GM23338 (cell line): ENCODE results near the gene PLAGL1. TPM values are rescaled to one million over a fixed set of nuclear protein-coding genes. Genes with fewer than 3 reads are reported as not detected.

Experiments used
- ATAC-seq: fragments of 200-7000 bp; cut with Tn5 transposase; 3 replicates; pipeline ENCODE4 v1.9.1; 2020
- DNase-seq: peaks from one replicate; pipeline ENCODE4 v3.0.0-alpha.2; 2015; ENCODE audit warnings: low spot score
- H2AFZ ChIP-seq: fragments of 200-600 bp; sonication (generic); 2 replicates; pipeline ENCODE4 v1.8.0; 2016; ENCODE audit warnings: antibody characterized with exemption, mild to moderate bottlenecking, moderate library complexity
- H3F3A ChIP-seq: fragments of 200-600 bp; sonication (generic); replicated peaks from 2 replicates; pipeline ENCODE4 v1.8.0; 2017; ENCODE audit warnings: antibody characterized with exemption, mixed run types, low read depth
- H3K27ac ChIP-seq: fragments of 200-600 bp; sonication (generic); 2 replicates; pipeline ENCODE4 v1.6.1; 2016; ENCODE audit warnings: low read depth
- H3K27me3 ChIP-seq: fragments of 200-600 bp; sonication (generic); 2 replicates; pipeline ENCODE4 v1.8.0; 2016; ENCODE audit warnings: mild to moderate bottlenecking, mixed run types, moderate library complexity; ENCODE audit not compliant: insufficient read depth
- H3K36me3 ChIP-seq: fragments of 200-600 bp; sonication (generic); 2 replicates; pipeline ENCODE4 v1.8.0; 2016; ENCODE audit warnings: mild to moderate bottlenecking; ENCODE audit not compliant: insufficient read depth
- H3K4me1 ChIP-seq: fragments of 200-600 bp; sonication (generic); 2 replicates; pipeline ENCODE4 v1.8.0; 2016; ENCODE audit warnings: mild to moderate bottlenecking, moderate library complexity; ENCODE audit not compliant: insufficient read depth
- H3K4me2 ChIP-seq: fragments of 200-600 bp; sonication (generic); 2 replicates; pipeline ENCODE4 v1.7.1; 2017; ENCODE audit warnings: mixed run types
- H3K4me3 ChIP-seq: fragments of 200-600 bp; sonication (generic); 2 replicates; pipeline ENCODE4 v1.6.1; 2016; ENCODE audit warnings: mixed run types
- H3K79me2 ChIP-seq: fragments of 200-600 bp; sonication (generic); replicated peaks from 2 replicates; pipeline ENCODE4 v1.8.0; 2017; ENCODE audit warnings: mild to moderate bottlenecking; ENCODE audit not compliant: insufficient read depth
- H3K9me2 ChIP-seq: fragments of 200-600 bp; sonication (generic); 2 replicates; pipeline ENCODE4 v1.8.0; 2017; ENCODE audit not compliant: insufficient read depth
- H4K20me1 ChIP-seq: fragments of 200-600 bp; sonication (generic); replicated peaks from 2 replicates; pipeline ENCODE4 v1.8.0; 2017; ENCODE audit warnings: mild to moderate bottlenecking; ENCODE audit not compliant: insufficient read depth
- H3K27ac Mint-ChIP-seq: 2 replicates; pipeline ENCODE4 v1.8.0; 2020; ENCODE audit warnings: inconsistent platforms, mild to moderate bottlenecking, moderate library complexity, mixed read lengths
- H3K27me3 Mint-ChIP-seq: 3 replicates; pipeline ENCODE4 v1.8.0; 2022; ENCODE audit warnings: low read depth, mild to moderate bottlenecking, moderate library complexity, mixed read lengths, inconsistent platforms; ENCODE audit not compliant: insufficient read depth, poor library complexity
- H3K36me3 Mint-ChIP-seq: 3 replicates; pipeline ENCODE4 v1.8.0; 2021; ENCODE audit warnings: low read depth, mild to moderate bottlenecking, inconsistent platforms, moderate library complexity, mixed read lengths
- H3K4me1 Mint-ChIP-seq: 3 replicates; pipeline ENCODE4 v1.8.0; 2020; ENCODE audit warnings: mild to moderate bottlenecking, inconsistent platforms, mixed read lengths
- H3K4me3 Mint-ChIP-seq: 3 replicates; pipeline ENCODE4 v1.8.0; 2021; ENCODE audit warnings: moderate library complexity, mild to moderate bottlenecking, inconsistent platforms, mixed read lengths
- H3K9me3 Mint-ChIP-seq: 3 replicates; pipeline ENCODE4 v1.8.0; 2020; ENCODE audit warnings: moderate library complexity, mild to moderate bottlenecking, inconsistent platforms, mixed read lengths
- CREB1 ChIP-seq: fragments of 250-450 bp; sonication (Bioruptor Pico); IDR thresholded peaks from 2 replicates; pipeline ENCODE4 v1.5.0; 2020; ENCODE audit warnings: low read depth, mild to moderate bottlenecking, moderate library complexity
- CTCF ChIP-seq, 2 experiments: fragments of 200-600 bp in 1 of 2; sonication (generic) in 1 of 2; conservative IDR thresholded peaks; 2 replicates each; pipeline versions ENCODE4 v1.5.1 to v1.6.1; 2016 to 2017; ENCODE audit warnings: antibody characterized with exemption in 2 of 2, low read depth in 2 of 2, mild to moderate bottlenecking in 2 of 2, moderate library complexity in 1 of 2
- ETS1 ChIP-seq: IDR thresholded peaks from 2 replicates; pipeline ENCODE4 v1.6.1; 2016; ENCODE audit warnings: antibody characterized with exemption
- EZH2 ChIP-seq: fragments of 200-600 bp; sonication (generic); IDR thresholded peaks from one replicate; pipeline ENCODE4 v1.8.0; 2017; ENCODE audit warnings: antibody characterized with exemption, mild to moderate bottlenecking, low read depth; ENCODE audit not compliant: unreplicated experiment
- EZH2phosphoT487 ChIP-seq: fragments of 200-600 bp; sonication (generic); IDR thresholded peaks from one replicate; pipeline ENCODE4 v1.8.1; 2018; ENCODE audit warnings: antibody characterized with exemption; ENCODE audit not compliant: unreplicated experiment
- JUNB ChIP-seq: IDR thresholded peaks from one replicate; pipeline ENCODE4 v1.6.1; 2016; ENCODE audit warnings: antibody characterized with exemption; ENCODE audit not compliant: unreplicated experiment
- NANOG ChIP-seq: IDR thresholded peaks from 2 replicates; pipeline ENCODE4 v1.6.1; 2016; ENCODE audit warnings: antibody characterized with exemption, borderline replicate concordance
- POLR2AphosphoS5 ChIP-seq: IDR thresholded peaks from 2 replicates; pipeline ENCODE4 v1.6.1; 2016; ENCODE audit warnings: antibody characterized with exemption, low read depth
- REST ChIP-seq: IDR thresholded peaks from one replicate; pipeline ENCODE4 v1.6.1; 2018; ENCODE audit warnings: antibody characterized with exemption; ENCODE audit not compliant: unreplicated experiment
- STAT1 ChIP-seq: IDR thresholded peaks from one replicate; pipeline ENCODE4 v1.6.1; 2016; ENCODE audit warnings: antibody characterized with exemption; ENCODE audit not compliant: unreplicated experiment
- ZNF114 ChIP-seq: fragments of 250-450 bp; sonication (Bioruptor Pico); IDR thresholded peaks from 2 replicates; pipeline ENCODE4 v1.5.0; 2020; ENCODE audit warnings: mild to moderate bottlenecking, moderate library complexity
- ZNF331 ChIP-seq: fragments of 250-450 bp; sonication (Bioruptor Pico); IDR thresholded peaks from 2 replicates; pipeline ENCODE4 v1.5.0; 2020; ENCODE audit warnings: low read depth, mild to moderate bottlenecking, moderate library complexity
- ZNF462 ChIP-seq: fragments of 250-450 bp; sonication (Bioruptor Pico); IDR thresholded peaks from 2 replicates; pipeline ENCODE4 v1.5.0; 2020; ENCODE audit warnings: mild to moderate bottlenecking, moderate library complexity
- polyA plus RNA-seq: library from polyadenylated mRNA; unstranded; fragments of >200 nt; fragmentation: Nextera tagmentation; extraction: Ambion mirVana; gene quantifications from 2 replicates; pipeline ENCODE4 v1.2.1, GENCODE V29; 2016
- total RNA-seq: library from RNA; depleted of rRNA; stranded (reverse); fragments of >200 nt; shearing (Covaris generic); gene quantifications from 2 replicates; pipeline ENCODE4 v1.2.3, GENCODE V29; 2014

Gene PLAGL1
- total and polyA plus RNA-seq, 2 experiments from 2014 or later: 0.90 to 1.7 TPM

- Mint-ChIP-seq H3K36me3 (peaks cover 11% of the 10 kb centered on the region; the same call in 2 of the 3 replicates), H3K27ac (no peak overlapping the region), H3K4me3 (no peak overlapping the region), H3K4me1 (peaks cover 14% of the 10 kb centered on the region), H3K9me3 (peaks cover 9% of the 10 kb centered on the region), H3K27me3 (peaks cover 7% of the 10 kb centered on the region)
- Histone ChIP-seq H3K4me1 (peaks cover 17% of the 10 kb centered on the region), H3K4me3 (no peak overlapping the region), H3K27me3 (peaks cover 68% of the 10 kb centered on the region), H2AFZ (no peak overlapping the region), H3K9me2 (0 out of 2 replicates have a peak, but pooled peaks cover 3% of the 10 kb centered on the region), H3K4me2 (no peak overlapping the region), H3K27ac (no peak overlapping the region), H3K79me2 (no peaks in the 10 kb centered on the region), H3F3A (no peaks in the 10 kb centered on the region), H4K20me1 (no peaks in the 10 kb centered on the region), H3K36me3 (no peaks in the 10 kb centered on the region)
- no peak for ATAC-seq
- no peak for DNase-seq
- no peak for TF ChIP-seq REST
- TF ChIP-seq POLR2AphosphoS5: no peak
- TF ChIP-seq ZNF114 (CRISPR knock-in tag): no peak
- no peak for TF ChIP-seq ETS1
- no peak for TF ChIP-seq STAT1
- no peak for TF ChIP-seq CREB1
- TF ChIP-seq JUNB: no peak
- TF ChIP-seq EZH2: no peak
- no peak for TF ChIP-seq EZH2phosphoT487
- no peak for TF ChIP-seq CTCF (conservative IDR thresholded peaks at IDR 0.05; ENCODE audit: low read depth in 2 of 2)
- TF ChIP-seq NANOG: no peak
- TF ChIP-seq ZNF462 (CRISPR knock-in tag): no peak
- TF ChIP-seq ZNF331 (CRISPR knock-in tag): no peak
Observed at GRCh38 chr6:143950875-143951274, 57.2 kb downstream of the PLAGL1 start.
